HT1080 (cell line): ENCODE data around the gene STXBP5. TPM values are rescaled to one million over a fixed set of nuclear protein-coding genes. Genes with fewer than 3 reads are reported as not detected.
"Not testable (repeated sequence)": the region's sequence is repeated elsewhere in the genome, so short reads cannot be mapped to it uniquely, and the experiment has no call there.

ENCODE experiments used
- DNase-seq: peaks from one replicate; pipeline ENCODE4 v3.0.0-alpha.2; 2015; ENCODE audit warnings: low read depth
- total RNA-seq: library from RNA; depleted of rRNA; stranded (reverse); fragments of >200 nt; shearing (Covaris generic); gene quantifications from 2 replicates; pipeline ENCODE4 v1.2.3, GENCODE V29; 2014

The STXBP5 gene
- total RNA-seq, 1 experiment from 2014 or later, result 28.0 TPM

GRCh38 chr6:147378819-147379218 is 174.6 kb downstream of the STXBP5 start:
- DNase-seq, result no peak

GRCh38 chr6:147380841-147381240 is 176.6 kb downstream of the STXBP5 start:
- DNase-seq, result not testable (repeated sequence)

GRCh38 chr6:147381712-147382111 is 177.5 kb downstream of the STXBP5 start:
- no peak for DNase-seq

- DNase-seq, result peak; percentile 13
Measured at GRCh38 chr6:147382945-147383554, 178.8 kb downstream of the STXBP5 start.

- no peak for DNase-seq
Measured at GRCh38 chr6:147384029-147384428, 179.8 kb downstream of the STXBP5 start.

GRCh38 chr6:147384737-147385710 is 180.8 kb downstream of the STXBP5 start:
- DNase-seq, result no peak

GRCh38 chr6:147389463-147389862 is 185.2 kb downstream of the STXBP5 start:
- DNase-seq, result no peak

- no peak for DNase-seq
Measured at GRCh38 chr6:147390909-147391536, 186.8 kb downstream of the STXBP5 start.

GRCh38 chr6:147392917-147393625 is 188.9 kb downstream of the STXBP5 start:
- no peak for DNase-seq

- DNase-seq, result no peak
Measured at GRCh38 chr6:147395158-147395557, 190.9 kb downstream of the STXBP5 start.

- DNase-seq, result no peak
Measured at GRCh38 chr6:147397306-147397705, 193.1 kb downstream of the STXBP5 start.

- DNase-seq, result no peak
Measured at GRCh38 chr6:147400968-147401367, 196.8 kb downstream of the STXBP5 start.

- no peak for DNase-seq
Measured at GRCh38 chr6:147401779-147402178, 197.6 kb downstream of the STXBP5 start.

GRCh38 chr6:147406783-147407182 is 202.6 kb downstream of the STXBP5 start:
- DNase-seq, result no peak

GRCh38 chr6:147407571-147407970 is 203.4 kb downstream of the STXBP5 start:
- no peak for DNase-seq

- no peak for DNase-seq
Measured at GRCh38 chr6:147416622-147417021, 212.4 kb downstream of the STXBP5 start.

- DNase-seq, result no peak
Measured at GRCh38 chr6:147417954-147418353, 213.7 kb downstream of the STXBP5 start.

- peak; percentile 17 for DNase-seq
Measured at GRCh38 chr6:147418523-147418922, 214.3 kb downstream of the STXBP5 start.

- DNase-seq, result no peak
Measured at GRCh38 chr6:147421903-147422302, 217.7 kb downstream of the STXBP5 start.

- no peak for DNase-seq
Measured at GRCh38 chr6:147423111-147423510, 218.9 kb downstream of the STXBP5 start.

GRCh38 chr6:147429794-147430193 is 225.6 kb downstream of the STXBP5 start:
- no peak for DNase-seq
